Retinal pigment epithelial cell (primary cell): Measurements from ENCODE around the gene LHFPL2.

Experiments used
- DNase-seq: peaks from one replicate; pipeline ENCODE4 v3.0.0-alpha.2; 2010; ENCODE audit warnings: low read depth
- H3K4me3 ChIP-seq: 2 replicates; pipeline ENCODE4 v1.5.1; 2011; ENCODE audit warnings: mild to moderate bottlenecking, low read length, control low read depth, moderate library complexity
- TF ChIP-seq, protein P1 (sequence below): conservative IDR thresholded peaks from 2 replicates; pipeline ENCODE4 v1.5.1; 2011; ENCODE audit warnings: low read depth, low read length, control low read depth, inconsistent platforms

LHFPL2 gene

DNA sequence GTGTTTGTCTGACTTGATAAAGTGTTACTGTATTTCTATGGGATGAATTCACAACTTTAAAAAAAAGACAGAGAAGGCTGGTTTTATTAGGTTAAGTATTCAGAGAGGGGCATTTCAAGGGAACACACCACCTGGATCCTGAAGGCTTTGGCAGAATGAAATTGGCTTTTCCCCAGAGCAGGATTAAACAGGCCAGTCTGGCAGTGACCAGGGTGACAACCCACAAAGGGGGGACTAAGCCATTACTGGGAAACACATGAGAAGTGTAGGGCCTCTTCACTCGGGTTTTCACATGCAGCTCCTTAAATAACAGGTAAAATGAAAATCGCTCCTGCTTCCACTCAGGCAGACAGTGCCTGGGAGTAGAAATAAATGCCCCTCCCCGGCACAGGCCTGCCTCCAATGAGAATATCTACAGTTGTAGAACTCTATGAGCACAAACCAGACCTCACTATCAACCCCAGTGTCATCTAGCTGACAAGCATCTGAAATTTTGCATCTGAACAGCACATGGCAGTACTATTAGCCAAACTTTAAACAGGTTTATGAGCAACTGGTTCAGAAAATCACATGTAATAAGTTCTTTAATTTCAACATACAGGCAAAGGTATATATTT, 85.8 kb downstream of the LHFPL2 start:
- TF ChIP-seq, protein P1, sequence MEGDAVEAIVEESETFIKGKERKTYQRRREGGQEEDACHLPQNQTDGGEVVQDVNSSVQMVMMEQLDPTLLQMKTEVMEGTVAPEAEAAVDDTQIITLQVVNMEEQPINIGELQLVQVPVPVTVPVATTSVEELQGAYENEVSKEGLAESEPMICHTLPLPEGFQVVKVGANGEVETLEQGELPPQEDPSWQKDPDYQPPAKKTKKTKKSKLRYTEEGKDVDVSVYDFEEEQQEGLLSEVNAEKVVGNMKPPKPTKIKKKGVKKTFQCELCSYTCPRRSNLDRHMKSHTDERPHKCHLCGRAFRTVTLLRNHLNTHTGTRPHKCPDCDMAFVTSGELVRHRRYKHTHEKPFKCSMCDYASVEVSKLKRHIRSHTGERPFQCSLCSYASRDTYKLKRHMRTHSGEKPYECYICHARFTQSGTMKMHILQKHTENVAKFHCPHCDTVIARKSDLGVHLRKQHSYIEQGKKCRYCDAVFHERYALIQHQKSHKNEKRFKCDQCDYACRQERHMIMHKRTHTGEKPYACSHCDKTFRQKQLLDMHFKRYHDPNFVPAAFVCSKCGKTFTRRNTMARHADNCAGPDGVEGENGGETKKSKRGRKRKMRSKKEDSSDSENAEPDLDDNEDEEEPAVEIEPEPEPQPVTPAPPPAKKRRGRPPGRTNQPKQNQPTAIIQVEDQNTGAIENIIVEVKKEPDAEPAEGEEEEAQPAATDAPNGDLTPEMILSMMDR, result no peak
- no peak for DNase-seq
- no peak overlapping the region for H3K4me3 ChIP-seq

DNA sequence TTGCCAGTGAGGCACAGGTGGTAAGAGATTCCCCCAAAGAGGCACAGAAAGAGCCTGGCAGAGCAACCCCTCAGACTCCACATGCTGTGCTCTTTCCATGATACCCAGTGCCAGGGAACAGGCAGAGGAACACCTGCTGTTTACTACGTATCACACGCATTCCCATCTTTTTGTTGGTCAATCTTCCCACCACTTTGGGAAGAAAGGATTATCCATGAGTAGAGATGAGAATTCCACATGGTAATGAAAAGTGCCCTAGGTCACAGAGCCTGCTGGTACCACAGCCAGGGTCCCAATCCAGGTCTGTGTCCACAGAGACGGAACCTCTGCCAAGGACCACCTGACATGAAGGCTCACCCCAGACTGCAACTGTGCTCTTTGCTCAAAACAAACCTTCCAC, 86.6 kb downstream of the LHFPL2 start:
- DNase-seq, result no peak
- H3K4me3 ChIP-seq, result no peak overlapping the region
- TF ChIP-seq, protein P1, result no peak

DNA sequence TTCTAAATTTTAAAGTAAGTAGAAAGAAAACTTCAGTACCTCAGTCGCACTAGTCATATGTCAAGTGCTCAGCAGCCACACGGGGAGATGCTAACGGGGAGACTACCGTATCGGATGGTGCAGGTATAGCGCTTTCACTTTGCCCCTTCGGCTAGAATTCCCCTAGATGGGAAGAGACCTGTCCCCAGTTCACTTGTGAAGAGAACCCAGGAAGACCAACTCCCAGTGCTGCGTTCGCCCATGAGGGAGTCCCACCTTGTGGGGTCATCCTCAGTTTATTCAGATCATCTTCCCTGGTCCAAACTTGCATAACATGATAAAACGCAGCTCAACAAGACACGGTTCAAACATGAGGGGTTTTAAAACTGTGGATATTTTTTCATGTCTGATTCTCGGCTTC, 87.3 kb downstream of the LHFPL2 start:
- no peak overlapping the region for H3K4me3 ChIP-seq
- TF ChIP-seq, protein P1, result no peak
- no peak for DNase-seq

DNA sequence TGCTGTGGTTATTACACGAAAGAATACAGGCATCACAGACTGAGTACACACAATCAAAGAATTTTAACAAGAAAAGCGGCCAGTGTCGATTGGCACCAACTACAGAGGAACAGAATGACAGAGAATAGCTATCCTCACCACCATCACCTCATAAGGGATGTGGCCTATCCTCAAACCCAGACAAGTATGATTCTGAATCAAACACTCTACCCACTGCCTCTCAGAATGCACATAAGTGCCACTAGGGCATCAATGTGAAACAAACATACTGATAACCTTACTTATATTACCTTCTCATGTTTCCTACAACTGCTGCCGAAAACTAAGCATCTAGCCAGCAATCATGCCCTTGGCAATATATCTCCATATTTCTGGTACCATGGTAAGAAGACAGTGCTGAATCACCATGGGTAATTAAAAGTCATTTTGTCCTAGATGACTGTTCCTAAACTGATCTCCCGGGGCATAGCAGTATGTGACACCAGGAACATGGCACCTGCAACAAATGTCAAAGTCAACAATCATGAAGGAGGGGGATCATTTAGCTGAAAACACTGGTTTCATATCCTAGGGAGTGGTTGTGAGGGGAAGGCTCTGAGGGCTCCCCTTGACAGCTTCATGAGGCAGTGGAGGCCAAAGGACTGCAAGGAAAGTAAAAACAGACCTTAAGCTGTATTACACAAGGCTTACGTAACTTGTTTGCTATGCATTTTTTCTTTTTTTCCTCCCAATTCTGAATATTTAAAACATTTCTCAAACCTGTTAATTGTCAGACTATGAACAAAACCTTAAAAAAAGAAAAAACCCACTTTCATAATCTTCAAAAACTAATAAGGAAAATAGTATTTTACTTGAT, 88.3 kb downstream of the LHFPL2 start:
- TF ChIP-seq, protein P1, result no peak
- no peak for DNase-seq
- H3K4me3 ChIP-seq, result no peak overlapping the region

DNA sequence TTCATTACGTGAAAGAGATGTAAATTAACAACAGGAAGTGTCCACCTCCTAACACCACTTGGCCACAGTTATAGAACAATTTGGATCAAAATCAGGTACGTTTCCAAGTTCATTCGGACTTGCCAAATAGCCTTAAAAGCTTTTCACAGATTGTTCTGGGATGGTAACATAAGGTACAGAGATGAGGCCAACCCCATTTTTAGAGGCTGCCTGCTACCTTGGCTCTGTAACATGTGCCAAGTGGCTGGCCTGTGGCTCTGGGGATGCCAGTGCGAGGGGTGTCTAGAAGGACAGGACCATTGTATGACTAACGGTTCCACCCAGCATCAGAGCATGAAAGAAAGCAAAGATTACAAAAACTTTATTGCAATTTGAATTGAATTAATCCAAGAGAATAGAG, 91.0 kb downstream of the LHFPL2 start:
- no peak overlapping the region for H3K4me3 ChIP-seq
- no peak for DNase-seq
- TF ChIP-seq, protein P1, result no peak

DNA sequence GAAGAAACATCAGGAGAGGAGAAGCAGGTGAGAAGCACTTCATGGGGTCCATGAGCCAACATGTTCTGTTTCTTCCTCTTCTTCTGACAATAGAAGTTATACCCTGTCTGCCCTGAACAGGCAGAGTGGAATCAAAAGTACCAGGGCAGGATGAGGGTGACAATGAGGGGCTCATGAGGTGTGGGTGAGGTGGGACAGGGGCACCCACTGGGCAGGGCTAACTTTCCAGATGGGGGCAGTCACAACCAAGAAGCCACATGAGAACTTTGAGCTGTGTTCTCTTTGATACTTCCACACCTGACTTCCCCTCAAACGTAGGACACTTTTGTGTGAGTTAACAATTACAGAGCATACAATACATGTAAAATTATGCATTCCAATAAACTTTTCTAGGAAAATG, 92.7 kb downstream of the LHFPL2 start:
- TF ChIP-seq, protein P1, result no peak

DNA sequence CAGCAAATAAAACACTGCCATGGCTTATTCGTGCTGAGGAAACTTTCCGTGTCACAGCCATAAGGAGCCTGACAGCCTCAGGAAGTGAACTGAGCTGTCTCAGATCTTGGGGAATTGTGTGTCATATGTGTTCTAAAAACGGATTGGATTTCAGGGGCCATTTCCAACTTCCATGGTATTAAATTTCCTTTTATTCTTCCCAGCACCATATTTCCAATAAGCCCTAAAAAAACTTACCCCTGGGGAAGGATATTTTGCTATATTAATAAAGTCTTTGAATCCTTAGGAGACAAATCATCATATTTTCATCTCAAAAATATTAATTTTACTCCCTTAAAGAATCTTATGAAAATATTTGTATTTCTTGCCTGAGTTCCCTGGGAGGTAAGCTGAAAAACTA, 93.9 kb downstream of the LHFPL2 start:
- no peak for DNase-seq
- TF ChIP-seq, protein P1, result no peak

More for the DNA sequence above, 92.7 kb downstream of the LHFPL2 start:
- H3K4me3 ChIP-seq, result no peak overlapping the region
- DNase-seq, result no peak

More for the DNA sequence above, 93.9 kb downstream of the LHFPL2 start:
- H3K4me3 ChIP-seq, result no peak overlapping the region
